ENCODE measurements around the gene SPTLC1. TPM values are rescaled to one million over a fixed set of nuclear protein-coding genes. Genes with fewer than 3 reads are reported as not detected.
"Not testable (repeated sequence)": the region's sequence is repeated elsewhere in the genome, so short reads cannot be mapped to it uniquely, and the experiment has no call there.

Gene SPTLC1
- total RNA-seq, 1 donor from 2014 or later = 65.4 TPM

DNA sequence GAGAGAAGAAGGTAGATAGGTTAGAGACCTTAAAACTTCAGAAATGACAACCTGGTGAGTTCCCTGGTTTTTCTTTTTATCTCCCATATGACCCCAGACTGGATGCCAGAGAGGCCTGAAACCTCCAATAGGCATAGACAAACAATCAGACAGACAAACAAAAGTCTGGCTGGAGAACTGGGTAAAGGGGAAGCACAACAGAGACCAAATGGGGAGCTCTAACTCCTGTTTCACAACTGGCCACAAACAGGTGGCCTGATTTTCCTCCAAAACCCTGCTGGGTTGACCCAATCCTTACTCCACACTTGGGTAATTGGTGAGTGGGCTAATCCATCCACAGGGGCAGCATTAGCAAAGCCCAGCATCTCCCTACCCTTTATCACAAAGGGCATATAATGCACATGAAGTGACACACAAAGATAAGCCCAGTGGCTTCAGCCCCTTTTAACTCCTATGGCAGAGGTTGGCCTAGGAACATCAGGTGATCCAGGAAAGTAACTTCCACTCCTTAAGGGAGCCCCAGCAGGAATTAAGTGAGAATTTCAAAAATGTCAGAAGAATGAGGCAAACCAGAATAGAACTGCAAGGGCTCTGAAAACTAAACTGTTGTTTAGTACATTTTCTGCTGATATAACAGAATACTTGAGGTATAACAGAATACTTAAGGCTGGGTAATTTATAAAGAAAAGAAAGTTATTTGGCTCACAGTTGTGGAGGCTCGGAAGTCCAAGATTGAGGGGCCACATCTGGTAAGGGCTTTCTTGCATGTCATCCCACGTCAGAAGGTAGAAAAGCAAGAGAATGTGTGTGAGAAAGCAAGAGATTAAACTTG is 104.3 kb downstream of the SPTLC1 start:
- no peaks in the 10 kb centered on the region for H3K9me3 ChIP-seq
- no peaks in the 10 kb centered on the region for H3K4me1 ChIP-seq
- ATAC-seq = no peak
- no peak overlapping the region for H3K4me3 ChIP-seq
- no peaks in the 10 kb centered on the region for H3K36me3 ChIP-seq
- no peak for DNase-seq
- H3K27me3 ChIP-seq (ENCODE audit: low read depth) = no peaks in the 10 kb centered on the region
- H3K27ac ChIP-seq = no peak overlapping the region
- TF ChIP-seq, protein P1, sequence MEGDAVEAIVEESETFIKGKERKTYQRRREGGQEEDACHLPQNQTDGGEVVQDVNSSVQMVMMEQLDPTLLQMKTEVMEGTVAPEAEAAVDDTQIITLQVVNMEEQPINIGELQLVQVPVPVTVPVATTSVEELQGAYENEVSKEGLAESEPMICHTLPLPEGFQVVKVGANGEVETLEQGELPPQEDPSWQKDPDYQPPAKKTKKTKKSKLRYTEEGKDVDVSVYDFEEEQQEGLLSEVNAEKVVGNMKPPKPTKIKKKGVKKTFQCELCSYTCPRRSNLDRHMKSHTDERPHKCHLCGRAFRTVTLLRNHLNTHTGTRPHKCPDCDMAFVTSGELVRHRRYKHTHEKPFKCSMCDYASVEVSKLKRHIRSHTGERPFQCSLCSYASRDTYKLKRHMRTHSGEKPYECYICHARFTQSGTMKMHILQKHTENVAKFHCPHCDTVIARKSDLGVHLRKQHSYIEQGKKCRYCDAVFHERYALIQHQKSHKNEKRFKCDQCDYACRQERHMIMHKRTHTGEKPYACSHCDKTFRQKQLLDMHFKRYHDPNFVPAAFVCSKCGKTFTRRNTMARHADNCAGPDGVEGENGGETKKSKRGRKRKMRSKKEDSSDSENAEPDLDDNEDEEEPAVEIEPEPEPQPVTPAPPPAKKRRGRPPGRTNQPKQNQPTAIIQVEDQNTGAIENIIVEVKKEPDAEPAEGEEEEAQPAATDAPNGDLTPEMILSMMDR (IDR thresholded peaks at IDR 0.05) = no peak
- intact Hi-C loops (cut with DNase I) = no loop called here

DNA sequence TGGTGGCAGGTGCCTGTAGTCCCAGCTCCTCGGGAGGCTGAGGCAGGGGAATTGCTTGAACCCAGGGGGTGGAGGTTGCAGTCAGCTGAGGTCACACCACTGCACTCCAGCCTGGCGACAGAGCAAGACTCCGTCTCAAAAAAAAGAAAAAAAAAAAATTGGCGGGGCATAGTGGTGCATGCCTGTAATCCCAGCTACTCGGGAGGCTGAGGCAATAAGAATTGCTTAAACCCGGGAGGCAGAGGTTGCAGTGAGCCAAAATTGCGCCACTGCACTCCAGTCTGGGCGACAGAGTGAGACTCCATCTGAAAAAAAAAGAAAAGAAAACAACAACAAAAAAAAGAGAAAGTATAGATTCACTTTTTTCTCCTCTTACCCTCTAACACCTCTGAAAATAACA is 105.0 kb downstream of the SPTLC1 start:
- H3K4me3 ChIP-seq; H3K4me1 ChIP-seq; H3K27ac ChIP-seq; H3K36me3 ChIP-seq; H3K9me3 ChIP-seq; ATAC-seq; intact Hi-C loops (cut with DNase I); H3K27me3 ChIP-seq (ENCODE audit: low read depth); DNase-seq: not testable (repeated sequence)

GRCh38 chr9:92008041-92008440 is 107.2 kb downstream of the SPTLC1 start:
- intact Hi-C loops (cut with DNase I) = no loop called here
- Histone ChIP-seq H3K4me1 (no peaks in the 10 kb centered on the region), H3K4me3 (no peak overlapping the region), H3K36me3 (no peaks in the 10 kb centered on the region), H3K27ac (no peak overlapping the region), H3K27me3 (ENCODE audit: low read depth) (no peaks in the 10 kb centered on the region), H3K9me3 (no peaks in the 10 kb centered on the region)
- no peak for ATAC-seq
- TF ChIP-seq, protein P1 (IDR thresholded peaks at IDR 0.05) = no peak
- no peak for DNase-seq

DNA sequence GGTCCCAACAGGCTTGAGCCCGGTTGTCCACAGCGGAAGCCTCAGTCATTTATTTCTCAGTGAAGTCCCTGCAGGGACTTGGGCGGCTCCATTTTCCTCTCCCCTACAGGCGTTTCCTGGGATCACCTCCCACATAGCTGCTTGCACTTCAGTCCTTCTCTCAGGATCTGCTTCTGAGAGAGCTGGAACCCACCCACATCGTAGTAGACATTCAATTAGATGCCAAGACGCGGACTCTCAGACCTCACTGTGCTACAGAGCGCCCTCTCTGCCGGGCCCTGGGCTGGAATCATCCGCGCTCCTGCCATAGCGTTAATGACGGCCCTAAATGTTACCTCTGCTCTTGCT is 111.2 kb downstream of the SPTLC1 start:
- TF ChIP-seq, protein P1 (IDR thresholded peaks at IDR 0.05) = no peak
- ATAC-seq = no peak
- H3K27ac ChIP-seq = no peak overlapping the region
- no peak overlapping the region for H3K4me3 ChIP-seq
- no peaks in the 10 kb centered on the region for H3K4me1 ChIP-seq
- H3K27me3 ChIP-seq (ENCODE audit: low read depth) = no peaks in the 10 kb centered on the region
- DNase-seq = no peak
- intact Hi-C loops (cut with DNase I) = no loop called here
- no peaks in the 10 kb centered on the region for H3K9me3 ChIP-seq
- H3K36me3 ChIP-seq = no peaks in the 10 kb centered on the region

- Histone ChIP-seq H3K27me3 (ENCODE audit: low read depth) (no peaks in the 10 kb centered on the region), H3K36me3 (no peaks in the 10 kb centered on the region), H3K27ac (no peak overlapping the region), H3K9me3 (no peaks in the 10 kb centered on the region), H3K4me3 (no peak overlapping the region), H3K4me1 (no peaks in the 10 kb centered on the region)
- ATAC-seq (no peak), DNase-seq (no peak)
- TF ChIP-seq, protein P1 (IDR thresholded peaks at IDR 0.05) = no peak
- intact Hi-C loops (cut with DNase I) = no loop called here
Measured at GRCh38 chr9:92003308-92004044, 111.7 kb downstream of the SPTLC1 start.

GRCh38 chr9:92001948-92002347 is 113.3 kb downstream of the SPTLC1 start:
- H3K36me3 ChIP-seq; ATAC-seq; H3K27me3 ChIP-seq (ENCODE audit: low read depth); intact Hi-C loops (cut with DNase I); H3K9me3 ChIP-seq; DNase-seq; H3K4me3 ChIP-seq; H3K27ac ChIP-seq; H3K4me1 ChIP-seq: not testable (repeated sequence)

Data from lower lobe of right lung (tissue), 2 donors.